Mesothelial cell of epicardium (in vitro differentiated cells): ENCODE data around the gene BLOC1S4. TPM values are rescaled to one million over a fixed set of nuclear protein-coding genes. Genes with fewer than 3 reads are reported as not detected.

Source experiments
- DNase-seq, 2 experiments: peaks; one replicate each; pipeline ENCODE4 v3.0.0; 2021; ENCODE audit warnings: low spot score in 2 of 2; ENCODE audit not compliant: unreplicated experiment in 2 of 2
- H3K27ac Mint-ChIP-seq: 2 replicates; pipeline ENCODE4 v1.8.0; 2021; ENCODE audit warnings: mixed read lengths
- H3K27me3 Mint-ChIP-seq: 2 replicates; pipeline ENCODE4 v1.8.0; 2021; ENCODE audit warnings: low read depth, mixed read lengths
- H3K36me3 Mint-ChIP-seq: 2 replicates; pipeline ENCODE4 v1.8.0; 2021; ENCODE audit warnings: mixed read lengths
- H3K4me1 Mint-ChIP-seq: 2 replicates; pipeline ENCODE4 v1.8.0; 2021; ENCODE audit warnings: mixed read lengths
- H3K4me3 Mint-ChIP-seq: 2 replicates; pipeline ENCODE4 v1.8.0; 2021; ENCODE audit warnings: mild to moderate bottlenecking, moderate library complexity, mixed read lengths
- H3K9me3 Mint-ChIP-seq: 2 replicates; pipeline ENCODE4 v1.8.0; 2021; ENCODE audit warnings: mixed read lengths
- total RNA-seq: library from RNA; stranded (reverse); gene quantifications from 3 replicates; pipeline ENCODE4 v1.2.1, GENCODE V29; 2021
- TF ChIP-seq, protein P1 (sequence below): fragments of 200-600 bp; sonication (generic); IDR thresholded peaks from one replicate; pipeline ENCODE4 v1.5.0; 2021; ENCODE audit warnings: antibody characterized with exemption; ENCODE audit not compliant: unreplicated experiment

BLOC1S4 gene
- total RNA-seq, 1 donor from 2014 or later = 18.0 TPM

DNA sequence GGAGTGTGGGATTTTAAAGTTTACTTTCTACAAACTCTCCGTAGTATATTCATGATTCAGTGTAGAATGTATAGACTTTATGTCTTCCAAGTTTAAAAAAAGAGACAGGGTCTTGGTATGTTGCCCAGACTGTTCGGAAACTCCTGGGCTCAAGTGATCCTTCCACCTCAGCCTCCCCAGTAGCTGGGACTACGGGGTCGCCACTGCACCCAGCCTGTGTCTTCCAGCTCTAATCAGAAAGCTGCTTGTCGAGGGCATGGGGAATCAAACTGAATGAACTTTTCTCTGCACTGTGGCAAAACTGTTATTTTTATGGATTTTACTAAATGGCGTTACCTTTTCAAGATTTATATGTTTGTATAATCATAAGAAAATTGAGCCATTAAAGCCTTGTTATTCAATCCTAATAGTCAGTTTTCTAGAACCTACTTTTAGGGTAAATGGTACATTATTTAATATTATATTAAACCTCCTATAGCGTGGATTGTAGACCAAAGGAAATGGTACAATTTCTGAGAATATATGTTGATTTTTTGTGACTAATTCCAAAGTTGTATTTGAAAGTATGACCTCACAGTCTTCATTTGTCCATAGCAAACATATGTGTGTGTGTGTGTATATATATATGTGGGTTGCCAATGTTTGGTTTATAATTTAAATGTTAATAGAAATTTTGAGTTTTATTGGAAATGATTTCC, 1.1 kb downstream of the BLOC1S4 start:
- Mint-ChIP-seq H3K4me1 (peaks cover 28% of the 10 kb centered on the region), H3K36me3 (no peaks in the 10 kb centered on the region), H3K4me3 (peak overlapping the region; percentile 92), H3K9me3 (no peaks in the 10 kb centered on the region), H3K27me3 (peaks cover 6% of the 10 kb centered on the region), H3K27ac (peak overlapping the region; percentile 93)
- DNase-seq = no peak
- TF ChIP-seq, protein P1, sequence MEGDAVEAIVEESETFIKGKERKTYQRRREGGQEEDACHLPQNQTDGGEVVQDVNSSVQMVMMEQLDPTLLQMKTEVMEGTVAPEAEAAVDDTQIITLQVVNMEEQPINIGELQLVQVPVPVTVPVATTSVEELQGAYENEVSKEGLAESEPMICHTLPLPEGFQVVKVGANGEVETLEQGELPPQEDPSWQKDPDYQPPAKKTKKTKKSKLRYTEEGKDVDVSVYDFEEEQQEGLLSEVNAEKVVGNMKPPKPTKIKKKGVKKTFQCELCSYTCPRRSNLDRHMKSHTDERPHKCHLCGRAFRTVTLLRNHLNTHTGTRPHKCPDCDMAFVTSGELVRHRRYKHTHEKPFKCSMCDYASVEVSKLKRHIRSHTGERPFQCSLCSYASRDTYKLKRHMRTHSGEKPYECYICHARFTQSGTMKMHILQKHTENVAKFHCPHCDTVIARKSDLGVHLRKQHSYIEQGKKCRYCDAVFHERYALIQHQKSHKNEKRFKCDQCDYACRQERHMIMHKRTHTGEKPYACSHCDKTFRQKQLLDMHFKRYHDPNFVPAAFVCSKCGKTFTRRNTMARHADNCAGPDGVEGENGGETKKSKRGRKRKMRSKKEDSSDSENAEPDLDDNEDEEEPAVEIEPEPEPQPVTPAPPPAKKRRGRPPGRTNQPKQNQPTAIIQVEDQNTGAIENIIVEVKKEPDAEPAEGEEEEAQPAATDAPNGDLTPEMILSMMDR = no peak

DNA sequence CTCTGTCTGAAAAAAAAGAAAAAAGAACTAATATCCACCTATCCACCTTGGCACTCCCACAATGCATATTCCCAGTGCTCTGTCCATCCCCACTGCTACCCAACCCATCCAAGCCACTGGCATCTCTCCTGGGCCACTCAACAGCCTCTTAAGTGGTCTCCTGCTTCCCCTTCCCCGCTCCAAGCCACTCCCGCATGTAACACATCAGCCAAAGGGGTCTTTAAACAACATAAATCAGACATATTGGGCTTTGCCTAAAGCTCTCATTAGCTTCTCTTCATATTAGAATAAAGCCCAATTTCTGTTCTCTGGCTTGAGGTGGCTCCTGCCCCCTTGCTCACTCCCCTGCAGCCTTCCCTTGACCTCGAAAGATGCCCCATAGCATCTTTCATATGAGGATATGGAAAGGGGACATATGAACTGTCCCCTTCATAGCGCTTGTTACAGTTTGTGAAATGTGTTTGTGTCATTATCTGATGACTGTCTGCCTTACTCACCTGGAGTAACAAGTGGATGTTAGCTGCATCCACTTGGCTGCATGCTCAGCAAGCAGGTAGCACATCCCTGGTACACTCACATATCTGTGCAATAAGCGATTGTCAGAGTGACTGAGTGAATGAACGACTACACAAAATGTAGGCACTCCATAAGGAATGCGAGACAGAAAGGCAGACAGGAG, 3.1 kb downstream of the BLOC1S4 start:
- H3K9me3 Mint-ChIP-seq = no peaks in the 10 kb centered on the region
- TF ChIP-seq, protein P1 = no peak
- H3K4me1 Mint-ChIP-seq = peaks cover 28% of the 10 kb centered on the region
- no peaks in the 10 kb centered on the region for H3K36me3 Mint-ChIP-seq
- H3K27me3 Mint-ChIP-seq = no peaks in the 10 kb centered on the region
- peak overlapping the region; percentile 11 for H3K4me3 Mint-ChIP-seq
- no peak overlapping the region for H3K27ac Mint-ChIP-seq
- DNase-seq = no peak

- DNase-seq = no peak
- TF ChIP-seq, protein P1 = no peak
- Mint-ChIP-seq H3K27ac (no peak overlapping the region), H3K36me3 (no peaks in the 10 kb centered on the region), H3K4me1 (peaks cover 28% of the 10 kb centered on the region), H3K9me3 (no peaks in the 10 kb centered on the region), H3K27me3 (no peaks in the 10 kb centered on the region), H3K4me3 (no peak overlapping the region)
Measured at GRCh38 chr4:6719611-6720179, 3.7 kb downstream of the BLOC1S4 start.

GRCh38 chr4:6720202-6720699, 4.3 kb downstream of the BLOC1S4 start:
- H3K9me3 Mint-ChIP-seq = no peaks in the 10 kb centered on the region
- H3K27me3 Mint-ChIP-seq = no peaks in the 10 kb centered on the region
- H3K4me1 Mint-ChIP-seq = peaks cover 28% of the 10 kb centered on the region
- peak; percentile 91 to 97 for DNase-seq
- TF ChIP-seq, protein P1 = peak; percentile 86
- no peaks in the 10 kb centered on the region for H3K36me3 Mint-ChIP-seq
- H3K4me3 Mint-ChIP-seq = no peak overlapping the region
- no peak overlapping the region for H3K27ac Mint-ChIP-seq

- no peak for DNase-seq
- H3K4me3 Mint-ChIP-seq = no peak overlapping the region
- no peaks in the 10 kb centered on the region for H3K36me3 Mint-ChIP-seq
- H3K27ac Mint-ChIP-seq = no peak overlapping the region
- no peaks in the 10 kb centered on the region for H3K27me3 Mint-ChIP-seq
- H3K4me1 Mint-ChIP-seq = peaks cover 22% of the 10 kb centered on the region
- H3K9me3 Mint-ChIP-seq = no peaks in the 10 kb centered on the region
- TF ChIP-seq, protein P1 = no peak
Measured at GRCh38 chr4:6721121-6721520, 5.1 kb downstream of the BLOC1S4 start.
